ENCODE results near the gene GGT7.

- TF ChIP-seq CTCF (IDR thresholded peaks at IDR 0.05), result no peak
- TF ChIP-seq EP300 (IDR thresholded peaks at IDR 0.05), result no peak
Measured at GRCh38 chr20:34862724-34863123, 9.9 kb downstream of the GGT7 start.
